Mesothelial cell of epicardium (in vitro differentiated cells): ENCODE data around the gene PLEKHG5. TPM values are rescaled to one million over a fixed set of nuclear protein-coding genes. Genes with fewer than 3 reads are reported as not detected.

ENCODE experiments used
- DNase-seq, 2 experiments: peaks; one replicate each; pipeline ENCODE4 v3.0.0; 2021; ENCODE audit warnings: low spot score in 2 of 2; ENCODE audit not compliant: unreplicated experiment in 2 of 2
- H3K27ac Mint-ChIP-seq: 2 replicates; pipeline ENCODE4 v1.8.0; 2021; ENCODE audit warnings: mixed read lengths
- H3K27me3 Mint-ChIP-seq: 2 replicates; pipeline ENCODE4 v1.8.0; 2021; ENCODE audit warnings: low read depth, mixed read lengths
- H3K36me3 Mint-ChIP-seq: 2 replicates; pipeline ENCODE4 v1.8.0; 2021; ENCODE audit warnings: mixed read lengths
- H3K4me1 Mint-ChIP-seq: 2 replicates; pipeline ENCODE4 v1.8.0; 2021; ENCODE audit warnings: mixed read lengths
- H3K4me3 Mint-ChIP-seq: 2 replicates; pipeline ENCODE4 v1.8.0; 2021; ENCODE audit warnings: mild to moderate bottlenecking, moderate library complexity, mixed read lengths
- H3K9me3 Mint-ChIP-seq: 2 replicates; pipeline ENCODE4 v1.8.0; 2021; ENCODE audit warnings: mixed read lengths
- CTCF ChIP-seq: fragments of 200-600 bp; sonication (generic); IDR thresholded peaks from one replicate; pipeline ENCODE4 v1.5.0; 2021; ENCODE audit warnings: antibody characterized with exemption; ENCODE audit not compliant: unreplicated experiment
- microRNA-seq: library from miRNA; unstranded; fragments of <30 nt; microRNA quantifications from one replicate; pipeline ENCODE4 v1.2.0, GENCODE V29; 2021; ENCODE audit warnings: inconsistent platforms, mixed read lengths
- total RNA-seq: library from RNA; stranded (reverse); gene quantifications from 3 replicates; pipeline ENCODE4 v1.2.1, GENCODE V29; 2021

PLEKHG5 gene
- total RNA-seq, 1 donor from 2014 or later, result 51.2 TPM

GRCh38 chr1:6419397-6419803 lies 72.1 kb downstream of the PLEKHG5 start:
- Mint-ChIP-seq H3K4me1 (peaks cover 18% of the 10 kb centered on the region), H3K9me3 (no peaks in the 10 kb centered on the region), H3K36me3 (no peaks in the 10 kb centered on the region), H3K27ac (no peak overlapping the region), H3K4me3 (no peak overlapping the region), H3K27me3 (peaks cover 94% of the 10 kb centered on the region)
- DNase-seq, result no peak
- no peak for TF ChIP-seq CTCF

GRCh38 chr1:6418668-6419396 lies 72.6 kb downstream of the PLEKHG5 start:
- Mint-ChIP-seq H3K36me3 (no peaks in the 10 kb centered on the region), H3K4me3 (peak overlapping the region; percentile 22), H3K9me3 (no peaks in the 10 kb centered on the region), H3K27ac (no peak overlapping the region), H3K27me3 (peaks cover 94% of the 10 kb centered on the region), H3K4me1 (peaks cover 16% of the 10 kb centered on the region)
- no peak for DNase-seq
- TF ChIP-seq CTCF, result no peak

- no peak for DNase-seq
- TF ChIP-seq CTCF, result no peak
- H3K4me3 Mint-ChIP-seq, result peak overlapping the region; percentile 6
- peaks cover 93% of the 10 kb centered on the region for H3K27me3 Mint-ChIP-seq
- H3K27ac Mint-ChIP-seq, result no peak overlapping the region
- H3K4me1 Mint-ChIP-seq, result peaks cover 16% of the 10 kb centered on the region
- H3K36me3 Mint-ChIP-seq, result no peaks in the 10 kb centered on the region
- no peaks in the 10 kb centered on the region for H3K9me3 Mint-ChIP-seq
Observed at GRCh38 chr1:6417961-6418667, 73.4 kb downstream of the PLEKHG5 start.

Small RNA genes within 50 kb of the gene (microRNA-seq; reads per million reads assigned to microRNA genes)
- gene MIR4252, result not detected

Other genes with a start within 250 kb of the PLEKHG5 start
- gene HES3, start 247.5 kb downstream of the PLEKHG5 start, total RNA-seq, result not detected in 3 replicates
- gene GPR153, start 230.6 kb downstream of the PLEKHG5 start, total RNA-seq, result 24.6 to 27.5 TPM (median 25.0 TPM) in 3 replicates
- 17.4 to 21.3 TPM (median 20.3 TPM) in 3 replicates for gene ACOT7, start 97.9 kb downstream of the PLEKHG5 start, total RNA-seq
- gene HES2, start 71.7 kb downstream of the PLEKHG5 start, total RNA-seq, result 0.90 to 1.1 TPM (median 0.98 TPM) in 3 replicates
- 1.2 to 1.6 TPM (median 1.4 TPM) in 3 replicates for gene ESPN, start 66.9 kb downstream of the PLEKHG5 start, total RNA-seq
- 38.9 to 41.6 TPM (median 39.4 TPM) in 3 replicates for gene TNFRSF25, start 25.5 kb downstream of the PLEKHG5 start, total RNA-seq
- gene NOL9, start 62.8 kb upstream of the PLEKHG5 start, total RNA-seq, result 37.5 to 44.4 TPM (median 37.9 TPM) in 3 replicates
- gene TAS1R1, start 63.6 kb upstream of the PLEKHG5 start, total RNA-seq, result not detected in 3 replicates
- gene ZBTB48, start 88.3 kb upstream of the PLEKHG5 start, total RNA-seq, result 33.6 to 41.5 TPM (median 33.8 TPM) in 3 replicates
- gene KLHL21, start 111.2 kb upstream of the PLEKHG5 start, total RNA-seq, result 22.0 to 25.1 TPM (median 23.4 TPM) in 3 replicates
- gene PHF13, start 122.1 kb upstream of the PLEKHG5 start, total RNA-seq, result 33.7 to 35.0 TPM (median 34.0 TPM) in 3 replicates
- 19.8 to 22.9 TPM (median 20.0 TPM) in 3 replicates for gene THAP3, start 133.2 kb upstream of the PLEKHG5 start, total RNA-seq
- gene DNAJC11, start 210.1 kb upstream of the PLEKHG5 start, total RNA-seq, result 60.9 to 65.1 TPM (median 63.4 TPM) in 3 replicates